ENCODE data around the gene PBX1. TPM values are rescaled to one million over a fixed set of nuclear protein-coding genes. Genes with fewer than 3 reads are reported as not detected.

Gene PBX1
- total and polyA plus RNA-seq, 2 experiments from 2014 or later = 14.8 to 61.6 TPM

DNA sequence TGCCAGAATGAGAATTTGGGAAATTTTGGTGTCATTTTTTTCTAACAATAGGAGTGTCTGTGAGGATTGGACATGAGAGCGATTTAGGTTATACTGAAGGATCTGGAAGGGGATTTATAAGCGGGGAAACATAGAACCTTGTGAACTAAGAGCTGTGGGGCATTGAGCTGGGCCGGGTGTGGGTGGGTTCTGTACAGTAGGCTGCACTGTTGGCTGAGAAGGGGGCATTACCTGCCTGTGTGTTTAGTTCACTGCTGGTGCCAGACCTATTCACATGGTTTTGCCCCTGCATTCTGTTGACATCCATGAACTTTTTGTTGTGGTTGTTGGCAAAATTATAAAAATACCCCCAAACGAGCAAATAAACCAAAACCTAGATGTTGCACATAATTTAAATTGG is 8.8 kb downstream of the PBX1 start:
- Histone ChIP-seq H3K9me3 (ENCODE audit: low read depth) (no peaks in the 10 kb centered on the region), H3K9me2 (replicated peaks; ENCODE audit: insufficient read depth) (no peaks in the 10 kb centered on the region), H4K20me1 (ENCODE audit: insufficient read depth, poor library complexity, severe bottlenecking) (peaks cover 10% of the 10 kb centered on the region), H3K4me3 (no peak overlapping the region), H3K4me1 (ENCODE audit: insufficient read depth) (peaks cover 10% of the 10 kb centered on the region), H3K79me2 (peaks cover 100% of the 10 kb centered on the region), H3K27ac (no peak overlapping the region), H3K27me3 (no peaks in the 10 kb centered on the region), H3K4me2 (no peak overlapping the region), H2AFZ (no peak overlapping the region), H3K36me3 (replicated peaks; ENCODE audit: insufficient read depth, low read depth) (no peaks in the 10 kb centered on the region)
- 96% methylated on average over 4 of the region's 4 CpGs for WGBS (ENCODE audit: low lambda C conversion rate, missing lambda C conversion rate)
- TF ChIP-seq, protein P1, sequence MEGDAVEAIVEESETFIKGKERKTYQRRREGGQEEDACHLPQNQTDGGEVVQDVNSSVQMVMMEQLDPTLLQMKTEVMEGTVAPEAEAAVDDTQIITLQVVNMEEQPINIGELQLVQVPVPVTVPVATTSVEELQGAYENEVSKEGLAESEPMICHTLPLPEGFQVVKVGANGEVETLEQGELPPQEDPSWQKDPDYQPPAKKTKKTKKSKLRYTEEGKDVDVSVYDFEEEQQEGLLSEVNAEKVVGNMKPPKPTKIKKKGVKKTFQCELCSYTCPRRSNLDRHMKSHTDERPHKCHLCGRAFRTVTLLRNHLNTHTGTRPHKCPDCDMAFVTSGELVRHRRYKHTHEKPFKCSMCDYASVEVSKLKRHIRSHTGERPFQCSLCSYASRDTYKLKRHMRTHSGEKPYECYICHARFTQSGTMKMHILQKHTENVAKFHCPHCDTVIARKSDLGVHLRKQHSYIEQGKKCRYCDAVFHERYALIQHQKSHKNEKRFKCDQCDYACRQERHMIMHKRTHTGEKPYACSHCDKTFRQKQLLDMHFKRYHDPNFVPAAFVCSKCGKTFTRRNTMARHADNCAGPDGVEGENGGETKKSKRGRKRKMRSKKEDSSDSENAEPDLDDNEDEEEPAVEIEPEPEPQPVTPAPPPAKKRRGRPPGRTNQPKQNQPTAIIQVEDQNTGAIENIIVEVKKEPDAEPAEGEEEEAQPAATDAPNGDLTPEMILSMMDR (IDR thresholded peaks at IDR 0.05; ENCODE audit: poor library complexity) = no peak
- TF ChIP-seq EZH2 (IDR thresholded peaks at IDR 0.05; ENCODE audit: borderline replicate concordance) (no peak), EZH2phosphoT487 (IDR thresholded peaks at IDR 0.05; ENCODE audit: low read depth, severe bottlenecking, unreplicated experiment) (no peak)
- DNase-seq (ENCODE audit: low spot score) = no peak

- Histone ChIP-seq H4K20me1 (ENCODE audit: insufficient read depth, poor library complexity, severe bottlenecking) (peaks cover 17% of the 10 kb centered on the region), H3K27ac (no peak overlapping the region), H3K36me3 (replicated peaks; ENCODE audit: insufficient read depth, low read depth) (no peaks in the 10 kb centered on the region), H3K27me3 (no peaks in the 10 kb centered on the region), H3K4me1 (ENCODE audit: insufficient read depth) (peaks cover 10% of the 10 kb centered on the region), H3K4me3 (no peak overlapping the region), H3K4me2 (no peak overlapping the region), H2AFZ (no peak overlapping the region), H3K79me2 (peaks cover 100% of the 10 kb centered on the region), H3K9me3 (ENCODE audit: low read depth) (no peaks in the 10 kb centered on the region), H3K9me2 (replicated peaks; ENCODE audit: insufficient read depth) (no peaks in the 10 kb centered on the region)
- TF ChIP-seq EZH2 (IDR thresholded peaks at IDR 0.05; ENCODE audit: borderline replicate concordance) (no peak), EZH2phosphoT487 (IDR thresholded peaks at IDR 0.05; ENCODE audit: low read depth, severe bottlenecking, unreplicated experiment) (no peak)
- TF ChIP-seq, protein P1 (IDR thresholded peaks at IDR 0.05; ENCODE audit: poor library complexity) = no peak
- no peak for DNase-seq (ENCODE audit: low spot score)
- WGBS (ENCODE audit: low lambda C conversion rate, missing lambda C conversion rate) = 100% methylated on average over 2 of the region's 2 CpGs
Observed at GRCh38 chr1:164569241-164569640, 10.3 kb downstream of the PBX1 start.

DNA sequence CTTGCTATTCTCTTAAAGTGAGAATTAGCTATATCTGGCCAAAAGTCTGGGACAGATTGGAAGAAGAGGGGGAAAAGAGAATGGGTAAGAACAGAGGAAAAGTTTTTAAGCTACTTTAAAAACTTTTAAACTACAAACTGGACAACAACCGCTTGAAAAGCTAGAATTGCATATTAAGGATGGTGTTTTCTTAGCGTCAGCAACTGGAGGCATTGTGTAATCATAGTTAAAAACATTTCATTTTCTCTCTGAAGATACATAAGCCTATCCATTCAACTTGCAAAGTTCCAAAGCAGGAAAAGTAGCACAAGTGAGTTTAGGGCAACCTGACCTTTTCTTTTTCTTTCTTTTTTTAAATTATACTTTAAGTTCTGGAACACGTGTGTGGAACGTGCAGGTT is 10.9 kb downstream of the PBX1 start:
- Histone ChIP-seq H2AFZ (no peak overlapping the region), H3K4me3 (no peak overlapping the region), H3K27me3 (no peaks in the 10 kb centered on the region), H3K9me2 (replicated peaks; ENCODE audit: insufficient read depth) (no peaks in the 10 kb centered on the region), H3K9me3 (ENCODE audit: low read depth) (no peaks in the 10 kb centered on the region), H3K79me2 (peaks cover 100% of the 10 kb centered on the region), H3K27ac (no peak overlapping the region), H3K4me1 (ENCODE audit: insufficient read depth) (peaks cover 5% of the 10 kb centered on the region), H4K20me1 (ENCODE audit: insufficient read depth, poor library complexity, severe bottlenecking) (peaks cover 17% of the 10 kb centered on the region), H3K36me3 (replicated peaks; ENCODE audit: insufficient read depth, low read depth) (no peaks in the 10 kb centered on the region), H3K4me2 (no peak overlapping the region)
- TF ChIP-seq EZH2 (IDR thresholded peaks at IDR 0.05; ENCODE audit: borderline replicate concordance) (no peak), EZH2phosphoT487 (IDR thresholded peaks at IDR 0.05; ENCODE audit: low read depth, severe bottlenecking, unreplicated experiment) (no peak)
- TF ChIP-seq, protein P1 (IDR thresholded peaks at IDR 0.05; ENCODE audit: poor library complexity) = no peak
- no peak for DNase-seq (ENCODE audit: low spot score)
- 98% methylated on average over 4 of the region's 4 CpGs for WGBS (ENCODE audit: low lambda C conversion rate, missing lambda C conversion rate)

DNA sequence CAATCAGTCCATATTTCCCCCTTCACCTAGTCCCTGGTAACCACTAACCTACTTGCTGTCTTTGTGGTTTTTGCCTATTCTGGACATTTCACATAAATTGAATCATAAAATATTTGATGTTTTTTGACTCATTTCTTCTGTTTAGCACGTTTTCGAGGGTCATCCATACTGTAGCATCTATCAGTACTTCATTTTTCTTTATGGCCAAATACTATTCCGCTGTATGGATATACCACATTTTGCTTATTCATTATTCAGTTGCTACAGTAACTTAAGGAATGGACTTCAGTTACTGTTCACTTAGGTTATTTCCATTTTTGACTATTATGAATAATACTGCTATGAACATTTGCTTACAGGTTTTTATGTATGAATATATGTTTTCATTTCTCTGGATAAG is 12.3 kb downstream of the PBX1 start:
- Histone ChIP-seq H2AFZ (no peak overlapping the region), H4K20me1 (ENCODE audit: insufficient read depth, poor library complexity, severe bottlenecking) (peaks cover 11% of the 10 kb centered on the region), H3K9me3 (ENCODE audit: low read depth) (no peaks in the 10 kb centered on the region), H3K36me3 (replicated peaks; ENCODE audit: insufficient read depth, low read depth) (no peaks in the 10 kb centered on the region), H3K9me2 (replicated peaks; ENCODE audit: insufficient read depth) (no peaks in the 10 kb centered on the region), H3K27me3 (no peaks in the 10 kb centered on the region), H3K4me2 (no peak overlapping the region), H3K4me1 (ENCODE audit: insufficient read depth) (peaks cover 5% of the 10 kb centered on the region), H3K4me3 (no peak overlapping the region), H3K27ac (no peak overlapping the region), H3K79me2 (peaks cover 100% of the 10 kb centered on the region)
- no peak for DNase-seq (ENCODE audit: low spot score)
- TF ChIP-seq, protein P1 (IDR thresholded peaks at IDR 0.05; ENCODE audit: poor library complexity) = no peak
- TF ChIP-seq EZH2phosphoT487 (IDR thresholded peaks at IDR 0.05; ENCODE audit: low read depth, severe bottlenecking, unreplicated experiment) (no peak), EZH2 (IDR thresholded peaks at IDR 0.05; ENCODE audit: borderline replicate concordance) (no peak)
- 95% methylated on average over 3 of the region's 3 CpGs for WGBS (ENCODE audit: low lambda C conversion rate, missing lambda C conversion rate)
